ENCODE measurements around the gene CHADL.

- TF ChIP-seq TAF1 (IDR thresholded peaks at IDR 0.05; ENCODE audit: low read depth, low read length) (peak; percentile 51; the same call in 1 of the 2 replicates), POLR2A (IDR thresholded peaks at IDR 0.05; ENCODE audit: low read depth, low read length) (peak; percentile 82), POLR2AphosphoS5 (IDR thresholded peaks at IDR 0.05; ENCODE audit: low read depth, low read length) (peak; percentile 84)
These were observed 45.3 kb upstream of the CHADL start, which contains the start of gene RANGAP1 for GRCh38 chr22:41285820-41286638.
